Measurements from ENCODE around the gene LSM12.
A peak's percentile ranks its signal among the peaks of the same experiment; 100 is the strongest.
"Not testable (repeated sequence)": the region's sequence is repeated elsewhere in the genome, so short reads cannot be mapped to it uniquely, and the experiment has no call there.

LSM12 gene

DNA sequence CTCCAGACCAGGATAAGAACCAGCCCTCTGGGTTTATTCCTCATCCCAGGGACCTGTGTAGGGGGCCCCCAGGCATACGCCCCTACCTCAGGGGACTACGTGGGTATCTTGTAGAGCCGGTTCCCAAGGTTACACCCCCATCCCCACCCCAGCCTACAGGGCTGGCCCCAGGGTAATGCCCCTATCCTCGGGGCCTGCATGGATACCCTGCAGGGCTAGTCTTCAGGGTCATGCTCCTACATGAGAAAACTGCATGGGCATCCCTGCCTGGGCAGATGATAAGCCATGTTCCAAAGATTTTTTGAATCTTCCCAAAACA, 42.8 kb upstream of the LSM12 start:
- Histone ChIP-seq H3K9ac (ENCODE audit: low read depth in 1 of 2, low read length in 2 of 2) (peak overlapping the region; percentile 3 to 28), H3K4me3 (ENCODE audit: low read length in 2 of 2) (no peak overlapping the region), H3K27me3 (ENCODE audit: control insufficient read depth in 2 of 2, insufficient read depth in 2 of 2, low read length in 2 of 2) (no peaks in the 10 kb centered on the region), H3K36me3 (ENCODE audit: control insufficient read depth in 2 of 2, insufficient read depth in 2 of 2, low read length in 2 of 2) (peaks cover 0 to 2% of the 10 kb centered on the region in 2 donors), H3K4me1 (ENCODE audit: control insufficient read depth in 2 of 2, insufficient read depth in 2 of 2, low read length in 2 of 2) (peaks cover 29 to 39% of the 10 kb centered on the region in 2 donors), H3K9me3 (ENCODE audit: control insufficient read depth in 2 of 2, low read length in 2 of 2) (no peaks in the 10 kb centered on the region), H3K27ac (ENCODE audit: low read depth in 2 of 2, low read length in 2 of 2) (peak overlapping the region; percentile 31 to 68)

DNA sequence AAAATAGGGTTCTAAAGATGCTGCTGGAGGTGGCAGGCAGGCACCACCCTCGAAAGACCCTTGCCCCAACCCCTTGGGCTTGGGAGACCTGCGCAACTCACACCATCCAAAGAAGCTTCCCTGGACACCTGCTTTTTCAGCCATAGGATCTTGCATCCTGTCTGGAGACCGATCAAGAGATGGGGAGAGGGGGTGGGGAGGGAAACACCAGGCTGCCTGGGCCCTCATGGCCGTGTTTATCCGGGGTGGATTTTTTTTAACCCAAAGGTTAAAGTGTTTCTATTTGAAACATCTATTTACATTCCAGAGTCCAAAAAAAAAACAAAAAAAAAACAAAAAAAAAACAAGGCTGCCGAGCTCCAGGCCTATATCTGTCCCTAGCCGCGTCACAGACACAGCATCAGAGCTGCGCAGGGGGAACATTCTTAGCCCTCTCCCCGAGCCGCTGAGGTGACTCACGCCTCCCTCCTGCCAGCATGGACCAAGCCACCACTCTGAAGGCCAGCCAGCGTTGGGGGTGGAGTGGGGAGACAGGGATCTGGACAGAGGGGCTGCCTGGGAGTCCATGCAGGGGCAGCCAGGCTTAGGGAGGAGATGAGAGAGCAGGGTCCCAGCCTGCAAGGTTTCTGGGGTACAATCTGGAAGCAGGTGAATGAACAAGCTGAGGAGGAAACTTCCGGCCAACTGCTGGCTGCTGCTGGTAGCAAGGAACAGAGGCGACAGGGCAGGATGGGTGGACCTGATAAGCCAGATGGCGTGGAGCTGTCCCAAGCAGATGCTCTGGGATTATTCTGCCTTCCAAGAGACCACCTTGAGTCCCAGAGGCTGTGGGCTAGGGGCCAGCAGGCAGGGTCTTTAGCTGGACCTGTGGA, 42.2 kb upstream of the LSM12 start:
- Histone ChIP-seq H3K9ac (ENCODE audit: low read depth in 1 of 2, low read length in 2 of 2) (peak overlapping the region; percentile 3 to 28), H3K27me3 (ENCODE audit: control insufficient read depth in 2 of 2, insufficient read depth in 2 of 2, low read length in 2 of 2) (no peaks in the 10 kb centered on the region), H3K4me3 (ENCODE audit: low read length in 2 of 2) (peak overlapping the region in 1 of 2 donors; percentile 26)

DNA sequence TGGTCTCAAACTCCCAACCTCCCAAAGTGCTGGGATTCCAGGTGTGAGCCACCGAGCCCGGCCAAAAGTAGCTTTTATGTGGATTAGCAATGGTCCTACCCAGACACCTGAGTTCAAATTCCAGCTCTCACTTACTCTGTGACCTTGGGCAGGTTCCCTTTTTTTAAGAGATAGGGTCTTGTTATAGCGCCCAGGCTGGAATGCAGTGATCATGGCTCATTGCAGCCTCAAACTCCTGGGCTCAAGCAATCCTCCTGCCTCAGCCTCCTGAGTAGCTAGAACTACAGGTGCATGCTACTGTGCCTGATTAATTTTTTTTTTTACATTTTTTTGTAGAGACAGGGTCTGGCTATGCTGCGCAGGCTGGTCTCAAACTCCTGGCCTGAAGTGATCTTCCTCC, 40.3 kb upstream of the LSM12 start:
- no peak overlapping the region for H3K27ac ChIP-seq (ENCODE audit: low read depth in 2 of 2, low read length in 2 of 2)
- no peaks in the 10 kb centered on the region for H3K27me3 ChIP-seq (ENCODE audit: control insufficient read depth in 2 of 2, insufficient read depth in 2 of 2, low read length in 2 of 2)

More for the DNA sequence above, 42.2 kb upstream of the LSM12 start:
- H3K9me3 ChIP-seq (ENCODE audit: control insufficient read depth in 2 of 2, low read length in 2 of 2): no peaks in the 10 kb centered on the region
- peak overlapping the region; percentile 38 to 68 for H3K27ac ChIP-seq (ENCODE audit: low read depth in 2 of 2, low read length in 2 of 2)
- H3K4me1 ChIP-seq (ENCODE audit: control insufficient read depth in 2 of 2, insufficient read depth in 2 of 2, low read length in 2 of 2): peaks cover 29 to 39% of the 10 kb centered on the region in 2 donors
- H3K36me3 ChIP-seq (ENCODE audit: control insufficient read depth in 2 of 2, insufficient read depth in 2 of 2, low read length in 2 of 2): peaks cover 0 to 2% of the 10 kb centered on the region in 2 donors

DNA sequence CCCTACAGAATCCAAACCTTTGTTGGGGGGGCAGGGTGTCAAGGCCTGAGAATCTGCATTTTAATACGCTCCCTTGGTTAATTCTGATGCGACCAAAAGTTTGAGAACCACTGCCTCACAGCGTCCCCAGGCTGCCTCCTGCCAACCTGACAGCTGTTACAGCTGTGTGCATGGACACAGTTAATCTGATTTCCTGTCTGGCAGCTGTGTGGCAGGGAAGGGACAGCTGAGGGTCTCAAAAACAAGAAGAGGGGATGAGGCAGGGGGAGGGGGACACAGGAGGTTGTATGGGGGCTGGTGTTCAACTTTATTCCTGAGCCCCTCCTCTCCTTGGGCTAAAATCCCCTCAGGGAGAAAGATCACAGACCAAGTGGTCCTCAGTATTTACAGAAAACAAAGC, 39.5 kb upstream of the LSM12 start:
- no peak overlapping the region for H3K4me3 ChIP-seq (ENCODE audit: low read length in 2 of 2)
- H3K9ac ChIP-seq (ENCODE audit: low read depth in 1 of 2, low read length in 2 of 2): no peak overlapping the region
- H3K27me3 ChIP-seq (ENCODE audit: control insufficient read depth in 2 of 2, insufficient read depth in 2 of 2, low read length in 2 of 2): no peaks in the 10 kb centered on the region
- H3K4me1 ChIP-seq (ENCODE audit: control insufficient read depth in 2 of 2, insufficient read depth in 2 of 2, low read length in 2 of 2): peaks cover 21 to 28% of the 10 kb centered on the region in 2 donors
- H3K9me3 ChIP-seq (ENCODE audit: control insufficient read depth in 2 of 2, low read length in 2 of 2): no peaks in the 10 kb centered on the region
- no peak overlapping the region for H3K27ac ChIP-seq (ENCODE audit: low read depth in 2 of 2, low read length in 2 of 2)
- H3K36me3 ChIP-seq (ENCODE audit: control insufficient read depth in 2 of 2, insufficient read depth in 2 of 2, low read length in 2 of 2): peaks cover 0 to 2% of the 10 kb centered on the region in 2 donors

More for the DNA sequence above, 40.3 kb upstream of the LSM12 start:
- Histone ChIP-seq H3K9me3 (ENCODE audit: control insufficient read depth in 2 of 2, low read length in 2 of 2) (no peaks in the 10 kb centered on the region), H3K36me3 (ENCODE audit: control insufficient read depth in 2 of 2, insufficient read depth in 2 of 2, low read length in 2 of 2) (peaks cover 0 to 2% of the 10 kb centered on the region in 2 donors), H3K9ac (ENCODE audit: low read depth in 1 of 2, low read length in 2 of 2) (no peak overlapping the region), H3K4me1 (ENCODE audit: control insufficient read depth in 2 of 2, insufficient read depth in 2 of 2, low read length in 2 of 2) (peaks cover 28 to 37% of the 10 kb centered on the region in 2 donors), H3K4me3 (ENCODE audit: low read length in 2 of 2) (no peak overlapping the region)

DNA sequence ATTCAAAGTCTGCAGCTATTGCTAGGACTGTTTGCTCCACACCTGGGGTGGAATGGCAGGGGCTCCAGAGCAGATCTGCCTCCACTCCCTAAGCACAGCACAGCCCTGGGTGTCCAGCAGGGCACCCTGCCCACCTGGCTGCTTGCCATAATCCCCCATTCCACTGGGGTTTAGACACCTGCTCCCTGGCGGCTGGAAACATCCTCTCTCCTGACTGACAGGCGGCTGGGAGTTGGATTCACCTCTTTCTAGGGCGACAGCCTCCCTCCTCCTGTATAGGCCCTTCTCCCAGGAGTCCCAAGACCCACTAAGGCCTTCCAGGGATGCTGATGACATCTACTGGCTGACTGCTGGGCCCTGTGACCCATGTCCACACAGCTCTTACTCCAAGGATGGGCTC, 39.0 kb upstream of the LSM12 start:
- H3K27ac ChIP-seq (ENCODE audit: low read depth in 2 of 2, low read length in 2 of 2): no peak overlapping the region
- peaks cover 0 to 2% of the 10 kb centered on the region in 2 donors for H3K36me3 ChIP-seq (ENCODE audit: control insufficient read depth in 2 of 2, insufficient read depth in 2 of 2, low read length in 2 of 2)

DNA sequence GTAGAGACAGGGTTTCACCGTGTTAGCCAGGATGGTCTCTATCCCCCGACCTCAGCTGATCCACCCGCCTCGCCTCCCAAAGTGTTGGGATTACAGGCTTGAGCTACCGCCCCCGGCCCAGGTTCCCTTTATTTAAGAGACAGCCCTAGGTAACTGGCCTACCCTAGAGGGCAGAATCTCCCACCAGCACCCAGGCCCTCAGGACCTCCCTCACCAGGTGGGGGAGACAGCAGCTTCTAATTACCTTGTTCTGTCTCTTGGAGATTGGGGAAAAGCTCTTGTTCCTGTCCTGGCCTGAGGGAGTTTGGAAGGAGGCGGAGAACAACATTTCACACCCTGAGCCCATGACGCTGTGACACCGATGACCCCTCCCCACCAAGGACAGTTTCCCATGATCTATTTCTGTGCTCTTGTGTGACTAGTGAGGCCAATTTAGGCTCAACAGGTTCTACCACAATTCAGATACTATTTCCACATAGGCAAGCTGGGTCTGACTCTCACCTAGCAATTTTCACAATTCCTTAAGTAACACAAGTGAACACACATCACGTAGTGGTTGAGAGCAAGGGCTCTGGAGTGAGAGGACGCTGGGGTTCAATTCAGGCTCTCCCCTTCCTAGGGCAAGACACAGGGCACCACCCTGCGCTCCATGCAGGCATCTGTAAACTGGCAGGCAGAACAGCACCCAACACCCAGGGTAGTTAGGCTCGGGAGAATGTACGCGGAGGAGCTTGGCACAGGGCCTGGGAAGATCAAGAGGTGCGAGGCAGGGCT, 36.6 kb upstream of the LSM12 start:
- H3K27me3 ChIP-seq (ENCODE audit: control insufficient read depth in 2 of 2, insufficient read depth in 2 of 2, low read length in 2 of 2): no peaks in the 10 kb centered on the region
- no peaks in the 10 kb centered on the region for H3K9me3 ChIP-seq (ENCODE audit: control insufficient read depth in 2 of 2, low read length in 2 of 2)
- H3K27ac ChIP-seq (ENCODE audit: low read depth in 2 of 2, low read length in 2 of 2): no peak overlapping the region
- H3K4me3 ChIP-seq (ENCODE audit: low read length in 2 of 2): no peak overlapping the region
- H3K36me3 ChIP-seq (ENCODE audit: control insufficient read depth in 2 of 2, insufficient read depth in 2 of 2, low read length in 2 of 2): no peaks in the 10 kb centered on the region
- H3K4me1 ChIP-seq (ENCODE audit: control insufficient read depth in 2 of 2, insufficient read depth in 2 of 2, low read length in 2 of 2): peaks cover under 1 to 5% of the 10 kb centered on the region in 2 donors
- H3K9ac ChIP-seq (ENCODE audit: low read depth in 1 of 2, low read length in 2 of 2): no peak overlapping the region

More for the DNA sequence above, 39.0 kb upstream of the LSM12 start:
- Histone ChIP-seq H3K4me1 (ENCODE audit: control insufficient read depth in 2 of 2, insufficient read depth in 2 of 2, low read length in 2 of 2) (peaks cover 16 to 24% of the 10 kb centered on the region in 2 donors), H3K4me3 (ENCODE audit: low read length in 2 of 2) (no peak overlapping the region), H3K27me3 (ENCODE audit: control insufficient read depth in 2 of 2, insufficient read depth in 2 of 2, low read length in 2 of 2) (no peaks in the 10 kb centered on the region), H3K9ac (ENCODE audit: low read depth in 1 of 2, low read length in 2 of 2) (no peak overlapping the region), H3K9me3 (ENCODE audit: control insufficient read depth in 2 of 2, low read length in 2 of 2) (no peaks in the 10 kb centered on the region)

DNA sequence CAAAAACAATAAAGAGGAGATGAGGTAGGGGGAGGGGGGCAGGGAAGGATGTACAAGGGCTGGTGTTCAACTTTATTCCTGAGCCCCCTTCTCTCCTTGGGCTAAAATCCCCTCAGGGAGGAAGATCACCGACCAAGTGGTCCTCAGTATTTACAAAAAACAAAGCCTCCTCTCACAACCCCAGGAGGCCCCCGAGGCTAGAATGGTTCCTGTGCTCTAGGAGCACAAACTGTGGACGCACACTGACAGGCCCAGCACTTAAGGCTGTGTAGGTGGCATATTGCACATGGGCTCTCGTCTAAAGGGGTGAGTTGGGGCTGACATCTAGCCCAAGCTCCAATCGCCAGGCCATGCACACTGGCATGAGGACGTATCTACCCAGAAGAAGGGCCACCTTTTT, 35.4 kb upstream of the LSM12 start:
- not testable (repeated sequence) for H3K27me3 ChIP-seq (ENCODE audit: control insufficient read depth in 2 of 2, insufficient read depth in 2 of 2, low read length in 2 of 2); H3K27ac ChIP-seq (ENCODE audit: low read depth in 2 of 2, low read length in 2 of 2); H3K9me3 ChIP-seq (ENCODE audit: control insufficient read depth in 2 of 2, low read length in 2 of 2)

DNA sequence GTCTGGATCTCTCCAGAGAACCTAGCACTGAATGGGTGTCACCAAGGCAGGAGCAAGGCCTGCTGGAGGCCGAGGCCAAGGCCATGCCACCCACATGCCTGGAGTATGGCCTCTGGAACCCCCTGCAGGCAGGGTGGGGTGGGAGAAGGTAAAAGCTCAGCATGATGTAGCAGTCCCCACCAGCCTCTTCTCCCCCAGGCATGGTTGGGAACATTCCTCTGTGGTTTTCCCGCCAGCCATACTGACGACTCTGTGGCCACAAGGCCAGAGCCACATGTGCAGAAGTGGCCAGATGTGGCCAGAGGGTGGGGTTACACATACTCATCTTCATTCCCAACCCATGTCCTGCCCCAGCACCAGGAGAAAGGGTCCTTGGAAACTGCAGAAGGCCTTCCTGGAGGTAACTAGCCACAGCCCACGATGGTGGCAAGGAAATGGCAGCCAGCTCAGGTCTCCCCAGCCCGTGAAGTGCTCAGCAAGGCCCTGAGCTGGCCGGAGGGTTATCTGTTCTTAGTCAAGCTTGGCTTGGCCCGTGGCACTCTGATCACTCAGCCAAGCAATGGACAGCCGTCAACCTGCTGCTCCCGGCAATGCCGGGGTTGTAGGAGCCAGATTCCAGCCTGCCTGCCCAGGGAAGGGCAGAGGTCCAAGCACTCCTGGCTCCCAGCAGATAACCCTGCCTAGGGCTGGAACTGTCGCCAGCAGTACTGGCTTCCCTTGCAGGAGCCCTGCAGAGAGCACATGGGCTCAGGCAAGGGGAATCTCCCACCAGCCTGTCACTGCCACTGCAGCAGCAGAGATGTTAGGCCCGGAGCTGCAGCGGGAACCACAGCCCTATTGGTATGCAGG, 30.9 kb upstream of the LSM12 start:
- no peaks in the 10 kb centered on the region for H3K9me3 ChIP-seq (ENCODE audit: control insufficient read depth in 2 of 2, low read length in 2 of 2)
- H3K4me3 ChIP-seq (ENCODE audit: low read length in 2 of 2): no peak overlapping the region
- H3K27ac ChIP-seq (ENCODE audit: low read depth in 2 of 2, low read length in 2 of 2): no peak overlapping the region
- H3K4me1 ChIP-seq (ENCODE audit: control insufficient read depth in 2 of 2, insufficient read depth in 2 of 2, low read length in 2 of 2): peaks cover 12 to 16% of the 10 kb centered on the region in 2 donors
- peaks cover 2 to 7% of the 10 kb centered on the region in 2 donors for H3K36me3 ChIP-seq (ENCODE audit: control insufficient read depth in 2 of 2, insufficient read depth in 2 of 2, low read length in 2 of 2)
- no peak overlapping the region for H3K9ac ChIP-seq (ENCODE audit: low read depth in 1 of 2, low read length in 2 of 2)
- no peaks in the 10 kb centered on the region for H3K27me3 ChIP-seq (ENCODE audit: control insufficient read depth in 2 of 2, insufficient read depth in 2 of 2, low read length in 2 of 2)

More for the DNA sequence above, 35.4 kb upstream of the LSM12 start:
- H3K4me3 ChIP-seq (ENCODE audit: low read length in 2 of 2); H3K4me1 ChIP-seq (ENCODE audit: control insufficient read depth in 2 of 2, insufficient read depth in 2 of 2, low read length in 2 of 2); H3K36me3 ChIP-seq (ENCODE audit: control insufficient read depth in 2 of 2, insufficient read depth in 2 of 2, low read length in 2 of 2); H3K9ac ChIP-seq (ENCODE audit: low read depth in 1 of 2, low read length in 2 of 2): not testable (repeated sequence)

DNA sequence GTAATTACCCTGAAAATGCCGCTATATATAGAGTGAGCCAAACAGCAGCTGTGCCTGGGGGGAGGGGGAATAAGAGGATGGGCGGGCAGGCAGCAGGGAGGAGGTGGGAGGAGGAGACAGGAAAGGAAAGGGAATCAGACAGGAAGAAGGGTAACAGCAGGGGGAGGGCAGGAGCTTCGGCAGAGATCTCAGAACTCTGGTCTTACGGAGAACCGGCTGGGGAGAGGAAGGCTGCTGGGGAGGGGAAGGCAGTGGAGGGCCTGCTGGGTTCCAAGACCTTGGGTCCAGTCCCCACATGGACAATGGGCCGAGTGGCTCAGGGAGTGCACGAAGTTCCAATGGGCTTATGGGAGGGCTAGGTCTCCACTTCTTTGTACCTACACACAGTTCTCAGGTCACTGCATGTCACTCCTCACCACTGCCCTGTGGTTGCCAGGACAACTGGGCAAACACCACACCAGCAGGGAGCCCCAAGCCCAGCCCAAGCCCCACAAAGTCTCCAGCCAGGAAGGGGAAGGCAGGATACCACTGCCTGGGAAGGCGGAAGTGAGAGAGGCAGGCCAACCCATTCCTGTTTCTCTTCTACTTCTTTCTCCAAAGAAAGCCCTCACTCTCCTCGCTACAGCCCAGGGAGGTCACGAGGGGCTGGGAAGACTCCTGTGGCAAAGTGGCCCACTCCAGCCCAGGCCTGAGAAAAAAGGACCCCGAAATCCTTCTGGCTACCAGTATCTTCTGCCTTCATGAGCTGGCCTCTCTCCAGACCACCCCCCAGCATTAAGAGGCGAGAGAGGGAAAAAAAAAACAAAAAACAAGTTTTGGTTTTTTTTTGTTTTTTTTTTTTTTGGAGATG, 29.4 kb upstream of the LSM12 start:
- peaks cover 12 to 16% of the 10 kb centered on the region in 2 donors for H3K4me1 ChIP-seq (ENCODE audit: control insufficient read depth in 2 of 2, insufficient read depth in 2 of 2, low read length in 2 of 2)
- no peaks in the 10 kb centered on the region for H3K27me3 ChIP-seq (ENCODE audit: control insufficient read depth in 2 of 2, insufficient read depth in 2 of 2, low read length in 2 of 2)
- peak overlapping the region; percentile 88 for H3K27ac ChIP-seq (ENCODE audit: low read depth in 2 of 2, low read length in 2 of 2)
- no peaks in the 10 kb centered on the region for H3K9me3 ChIP-seq (ENCODE audit: control insufficient read depth in 2 of 2, low read length in 2 of 2)
- peak overlapping the region; percentile 62 to 63 for H3K9ac ChIP-seq (ENCODE audit: low read depth in 1 of 2, low read length in 2 of 2)
- peaks cover 16 to 18% of the 10 kb centered on the region in 2 donors for H3K36me3 ChIP-seq (ENCODE audit: control insufficient read depth in 2 of 2, insufficient read depth in 2 of 2, low read length in 2 of 2)
- H3K4me3 ChIP-seq (ENCODE audit: low read length in 2 of 2): peak overlapping the region; percentile 57 to 67

Data from mucosa of rectum (tissue), 2 donors.